Activated CD4-positive, CD25-positive, alpha-beta regulatory T cell treated with anti-CD3 and anti-CD28 coated beads, Interleukin-2, amount 50 U/mL, for 72 hours (primary cell): Measurements from ENCODE around the gene NES.

Source experiments
- DNase-seq: peaks from one replicate; pipeline ENCODE4 v3.0.0; 2021

The NES gene

DNA sequence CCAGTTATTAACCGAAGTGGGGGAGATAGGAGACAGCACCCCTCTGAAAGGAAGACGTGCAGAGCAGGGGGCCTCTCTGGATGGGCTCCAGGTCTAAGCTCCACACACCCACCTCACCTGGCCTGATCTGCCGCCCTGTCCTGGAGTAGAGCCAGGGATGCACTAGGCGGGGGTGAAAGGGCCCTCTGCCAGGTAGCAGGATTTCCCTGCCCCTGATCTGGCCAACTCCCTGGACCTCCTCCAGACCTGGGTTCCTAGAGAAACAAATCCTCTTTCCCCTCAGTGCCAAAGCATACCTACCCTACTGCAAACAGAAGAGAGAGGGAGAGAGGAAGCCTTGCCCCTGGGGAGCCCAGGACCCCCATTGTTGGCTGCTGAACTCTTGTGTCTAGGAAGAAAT lies 26.1 kb upstream of the NES start:
- no peak for DNase-seq

DNA sequence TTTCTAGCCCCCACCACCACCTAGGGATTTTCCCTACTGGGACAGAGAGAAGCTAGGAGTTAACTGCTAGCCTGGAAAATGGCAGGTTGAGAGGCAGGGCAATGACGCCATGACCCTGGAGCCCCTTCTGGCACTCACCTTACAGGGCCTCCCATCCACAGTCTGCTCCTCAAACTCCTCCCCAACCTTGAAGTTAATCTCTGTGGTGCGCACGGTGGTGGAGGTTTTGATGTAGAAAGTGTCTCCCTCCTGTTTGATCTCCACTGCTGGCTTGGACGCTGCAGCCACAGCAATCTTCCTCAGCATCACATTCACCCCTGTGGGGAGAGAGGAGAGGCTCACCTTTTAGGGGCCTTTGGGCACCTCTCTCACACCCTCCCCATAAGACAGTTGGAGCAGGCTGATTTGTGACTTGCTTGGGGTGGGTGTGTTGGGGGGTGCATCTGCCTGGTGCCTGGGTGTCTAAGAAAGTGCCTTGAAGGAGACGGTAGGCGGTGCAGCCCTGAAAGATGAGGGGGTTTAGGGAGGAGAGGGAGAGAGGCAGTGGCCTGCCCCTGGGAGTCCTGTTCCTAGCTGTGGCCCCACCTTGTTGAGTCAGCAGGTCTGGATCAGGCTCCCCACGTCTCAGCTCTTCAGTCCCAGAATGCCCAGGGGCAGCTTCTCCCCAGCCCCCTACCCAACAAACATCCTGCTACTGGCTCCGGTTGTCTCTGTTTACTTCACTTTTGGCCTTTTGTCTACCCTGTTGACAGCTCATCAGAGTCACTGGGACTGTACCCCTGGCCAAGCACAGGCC lies 23.7 kb upstream of the NES start:
- DNase-seq: no peak

DNA sequence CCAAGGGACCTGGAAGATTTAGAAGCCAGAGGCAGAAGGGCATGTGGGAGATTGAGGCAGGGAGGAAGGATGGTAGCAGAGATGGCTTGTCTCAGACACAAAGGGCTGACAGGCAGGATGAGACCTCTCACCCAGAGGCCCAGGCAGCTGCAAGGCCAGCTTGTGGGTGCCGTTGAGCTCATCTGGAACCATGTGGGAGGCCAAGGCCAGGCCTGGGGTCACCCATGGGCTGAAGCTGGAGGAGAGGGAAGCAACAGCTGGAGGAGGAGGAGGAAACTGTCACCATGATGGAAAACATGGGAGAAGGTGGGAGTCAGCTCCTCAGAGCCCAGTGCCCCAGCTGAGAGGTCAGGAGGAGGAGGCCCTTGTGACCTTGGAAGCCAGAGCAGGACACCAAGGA lies 21.8 kb upstream of the NES start:
- no peak for DNase-seq

DNA sequence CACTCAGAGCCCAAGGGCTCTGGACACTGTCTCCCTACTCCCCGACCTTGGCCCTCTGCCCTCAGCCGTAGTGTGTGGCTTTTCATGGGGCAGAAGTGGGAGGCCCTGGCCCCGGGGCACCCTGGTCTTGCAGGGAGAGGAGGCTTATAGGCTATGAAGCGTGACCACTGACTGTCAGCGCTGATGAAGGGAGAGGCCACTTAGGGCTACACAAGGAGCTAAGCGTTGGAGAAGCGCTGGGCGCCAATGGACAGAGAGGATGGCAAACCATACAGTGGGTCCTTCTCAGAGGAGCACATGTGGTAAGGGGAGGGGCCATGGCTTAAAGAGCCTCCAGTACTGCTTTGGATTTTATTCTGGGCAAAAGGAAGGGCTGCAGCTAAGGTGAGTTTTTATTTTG lies 20.3 kb upstream of the NES start:
- DNase-seq: no peak

DNA sequence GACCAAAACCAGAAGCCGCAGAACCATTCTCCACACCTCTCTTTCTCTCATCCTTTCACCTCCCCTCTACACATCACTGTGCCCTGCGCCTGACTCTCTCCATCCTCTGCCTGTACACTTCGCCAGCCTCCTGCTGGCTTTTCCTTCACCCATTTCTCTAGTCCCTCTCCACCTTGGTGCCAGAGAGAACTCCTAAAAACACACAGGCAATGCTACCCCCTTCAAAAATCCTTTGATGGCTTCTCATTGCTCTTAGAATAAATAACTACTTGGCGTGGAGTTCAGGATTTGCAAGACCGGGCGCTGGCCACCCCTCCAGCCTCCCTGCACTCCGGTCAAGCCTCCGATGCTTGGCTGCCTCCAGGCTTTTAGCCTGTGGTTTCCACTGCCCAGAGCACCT lies 19.5 kb upstream of the NES start:
- DNase-seq: no peak

DNA sequence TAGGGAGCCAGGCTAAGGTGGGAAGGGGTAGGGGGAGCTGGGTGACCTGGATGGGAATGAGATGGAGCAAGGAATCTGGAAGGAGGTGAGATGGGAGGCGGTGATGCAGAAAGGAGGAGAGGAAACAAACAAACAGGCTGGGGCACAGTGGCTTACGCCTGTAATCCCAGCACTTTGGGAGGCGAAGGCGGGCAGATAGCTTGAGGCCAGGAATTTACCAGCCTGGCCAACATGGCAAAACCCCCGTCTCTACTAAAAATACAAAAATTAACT lies 17.4 kb upstream of the NES start:
- DNase-seq: no peak

DNA sequence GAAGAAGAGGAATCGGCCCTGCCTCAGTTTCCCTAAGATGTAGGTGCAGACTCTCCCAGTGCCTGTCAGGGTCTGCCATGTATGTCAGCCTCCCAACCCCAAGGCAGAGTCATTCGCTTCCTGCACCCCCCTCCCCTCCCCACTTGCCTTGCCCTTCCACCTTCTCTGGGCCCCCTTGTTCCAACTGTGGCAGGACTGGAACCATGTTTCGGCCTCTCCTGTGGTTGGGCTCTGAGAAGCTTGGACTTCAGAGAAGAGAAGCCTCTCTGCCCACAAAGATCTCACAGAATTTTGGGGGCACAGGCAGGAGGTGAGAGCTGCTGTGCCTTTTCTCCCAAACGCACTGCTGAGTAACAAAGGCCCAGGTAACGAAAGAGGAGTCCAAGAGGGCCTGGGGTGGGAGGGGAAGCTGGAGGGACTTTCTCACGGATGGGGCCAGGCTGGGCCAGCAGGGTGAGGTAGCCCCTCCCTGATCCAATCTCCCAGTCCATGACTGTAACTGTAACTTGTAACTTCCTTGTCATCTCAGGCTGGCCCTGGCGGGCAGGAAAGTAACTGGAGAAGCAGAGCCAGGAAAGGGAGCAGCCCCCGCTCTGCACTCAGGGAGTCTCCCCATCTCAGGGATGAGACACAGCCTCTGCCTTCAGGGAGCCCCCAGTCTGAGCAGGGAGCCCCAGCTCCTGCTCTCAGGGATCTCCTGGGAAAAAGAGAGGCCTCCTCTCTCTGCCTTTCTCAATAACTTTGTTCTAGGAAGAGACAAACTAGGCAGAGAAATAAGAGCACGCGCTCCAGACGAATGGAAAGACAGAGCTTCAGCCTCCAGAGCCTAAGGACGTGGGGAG lies 16.9 kb upstream of the NES start:
- no peak for DNase-seq

DNA sequence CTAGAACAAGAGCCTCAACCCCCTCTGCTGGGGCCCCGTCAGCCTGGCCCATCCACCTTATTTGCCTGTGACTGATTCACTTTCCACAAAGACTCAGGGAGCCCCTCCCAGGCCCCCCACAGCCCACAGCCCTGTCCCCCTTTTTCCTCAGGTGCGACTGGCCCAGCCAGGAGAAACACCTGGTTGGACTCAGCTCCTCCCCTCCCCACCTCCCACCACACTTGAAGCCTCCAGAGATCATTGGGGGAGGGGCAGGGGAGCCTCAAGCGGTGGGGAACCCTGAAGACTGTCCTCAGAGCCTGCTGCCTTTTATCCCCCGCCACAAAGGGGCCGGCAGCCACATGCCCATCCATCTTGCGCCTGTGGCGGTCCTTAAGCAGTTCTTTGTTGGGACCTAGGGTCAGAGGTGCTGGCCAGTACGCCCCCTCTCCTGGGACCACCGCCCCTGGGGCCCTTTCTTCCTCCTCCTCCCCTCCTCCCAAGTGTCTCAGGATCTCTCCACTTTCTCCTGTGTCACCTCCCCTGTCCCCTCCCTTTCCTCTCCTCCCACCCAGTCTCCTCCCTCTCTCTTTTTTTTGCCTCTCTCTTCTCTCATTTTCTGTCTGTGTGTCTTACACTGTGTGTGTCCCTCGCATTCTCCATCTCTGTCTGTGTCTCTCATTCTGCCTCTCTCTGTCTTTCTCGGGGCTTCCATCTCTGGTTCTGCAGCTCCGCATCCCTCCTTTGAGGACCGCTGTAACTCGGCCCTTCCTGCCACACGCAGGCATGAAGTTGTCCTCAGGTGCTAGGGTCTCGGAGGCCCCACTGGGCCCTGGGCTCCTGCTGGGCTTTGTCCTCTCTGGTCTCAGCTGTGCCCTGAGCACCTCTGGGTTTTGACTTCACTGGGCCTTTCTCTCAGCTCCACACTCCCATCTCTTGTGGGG lies 16.0 kb upstream of the NES start:
- no peak for DNase-seq

DNA sequence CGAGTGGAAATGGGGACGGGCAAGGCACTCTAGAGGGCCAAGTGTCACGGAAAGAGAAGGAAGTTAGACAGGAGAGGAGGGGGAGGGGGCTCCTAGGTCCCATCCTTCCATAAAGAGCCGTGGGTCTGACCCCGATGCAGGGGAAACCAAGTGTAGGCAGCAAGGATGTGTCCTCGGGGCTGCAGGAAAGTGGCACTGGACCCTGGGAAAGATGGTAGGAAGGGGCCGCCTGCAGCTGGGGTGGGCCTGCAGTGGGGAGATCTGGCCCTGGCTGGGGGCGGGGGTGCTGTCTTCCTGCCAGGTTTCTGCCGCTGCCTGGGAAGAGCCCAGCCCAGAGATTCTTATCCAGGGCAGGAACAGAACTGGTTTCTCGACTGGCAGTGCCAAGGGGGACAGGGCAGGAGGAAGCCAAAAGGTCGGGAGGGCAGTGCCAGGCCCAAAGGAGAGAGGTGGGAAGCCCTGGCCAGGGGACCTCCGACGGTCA lies 15.3 kb upstream of the NES start:
- no peak for DNase-seq

DNA sequence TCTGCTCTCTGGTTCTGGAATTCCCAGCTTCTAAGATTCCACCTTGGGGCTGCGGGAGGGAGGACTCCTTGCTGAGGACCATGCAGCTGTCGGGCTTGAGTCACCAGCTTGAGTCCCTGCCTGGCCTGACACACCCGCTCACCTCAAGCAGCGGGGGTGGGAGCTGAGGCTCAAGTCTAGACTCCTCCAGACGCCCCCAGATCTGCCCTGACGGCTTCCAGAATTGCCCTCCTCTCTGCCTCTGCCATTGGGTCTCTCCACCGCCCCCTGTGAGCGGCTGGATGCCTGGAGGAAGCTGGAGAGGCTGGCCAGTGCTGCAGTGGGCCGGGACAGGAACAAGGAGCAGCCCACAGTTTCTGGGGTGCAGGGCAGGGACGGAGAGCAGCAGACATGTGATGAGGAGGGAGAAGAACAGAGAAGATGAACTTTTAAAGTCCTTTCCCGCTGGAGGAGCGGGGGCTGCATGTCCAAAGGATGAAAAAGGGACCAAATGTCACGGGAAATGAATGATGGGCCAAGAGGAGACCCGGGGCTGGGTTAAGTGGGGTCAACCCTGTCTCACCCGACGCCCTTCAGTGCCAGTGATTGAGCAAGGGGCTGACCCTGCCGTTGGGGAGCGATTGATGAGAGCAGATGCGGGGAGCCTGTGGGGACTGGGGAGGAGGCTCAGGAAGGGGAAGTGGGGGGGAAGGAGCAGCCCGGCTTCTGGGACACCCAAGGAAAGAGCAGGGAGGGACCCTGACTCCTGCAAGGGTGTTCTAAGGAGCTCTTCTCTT lies 14.6 kb upstream of the NES start:
- DNase-seq: no peak

DNA sequence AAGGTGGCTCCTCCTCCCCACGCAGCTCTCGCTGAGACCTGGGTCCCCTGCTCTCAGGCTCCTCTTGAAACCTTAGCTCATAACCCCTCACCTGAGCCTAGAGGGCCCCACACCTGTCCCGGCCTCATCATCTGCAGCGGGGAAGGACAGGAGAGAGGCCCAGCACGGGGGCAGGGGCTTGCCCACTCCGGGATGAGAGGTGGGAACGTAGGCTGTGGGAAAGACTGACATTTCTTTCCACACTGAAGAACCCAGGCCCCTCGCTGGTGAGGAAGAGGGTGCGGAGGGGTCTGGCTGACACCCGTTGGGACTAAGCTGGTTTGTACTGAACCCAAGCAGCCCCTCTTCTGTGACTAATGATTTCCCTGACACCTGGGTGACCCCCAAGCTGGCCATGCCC lies 14.0 kb upstream of the NES start:
- no peak for DNase-seq

DNA sequence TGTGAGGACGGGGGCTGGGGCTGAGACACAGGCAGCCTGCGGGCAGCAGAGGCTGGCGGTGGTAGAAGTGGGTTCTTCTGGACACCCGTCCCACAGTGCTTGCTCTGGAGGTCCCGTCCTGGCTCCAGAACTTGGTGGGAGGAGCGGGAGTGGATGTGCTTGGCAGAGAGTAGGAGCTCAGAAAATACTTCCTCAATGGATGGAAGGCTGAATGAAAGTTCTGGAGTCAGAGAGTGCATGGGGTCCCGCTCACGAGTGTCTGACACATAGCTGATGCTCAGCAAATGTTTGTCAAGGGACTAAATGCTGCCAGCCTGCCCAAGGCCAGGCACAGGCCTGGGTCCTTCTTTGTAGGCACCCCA lies 13.4 kb upstream of the NES start:
- no peak for DNase-seq

DNA sequence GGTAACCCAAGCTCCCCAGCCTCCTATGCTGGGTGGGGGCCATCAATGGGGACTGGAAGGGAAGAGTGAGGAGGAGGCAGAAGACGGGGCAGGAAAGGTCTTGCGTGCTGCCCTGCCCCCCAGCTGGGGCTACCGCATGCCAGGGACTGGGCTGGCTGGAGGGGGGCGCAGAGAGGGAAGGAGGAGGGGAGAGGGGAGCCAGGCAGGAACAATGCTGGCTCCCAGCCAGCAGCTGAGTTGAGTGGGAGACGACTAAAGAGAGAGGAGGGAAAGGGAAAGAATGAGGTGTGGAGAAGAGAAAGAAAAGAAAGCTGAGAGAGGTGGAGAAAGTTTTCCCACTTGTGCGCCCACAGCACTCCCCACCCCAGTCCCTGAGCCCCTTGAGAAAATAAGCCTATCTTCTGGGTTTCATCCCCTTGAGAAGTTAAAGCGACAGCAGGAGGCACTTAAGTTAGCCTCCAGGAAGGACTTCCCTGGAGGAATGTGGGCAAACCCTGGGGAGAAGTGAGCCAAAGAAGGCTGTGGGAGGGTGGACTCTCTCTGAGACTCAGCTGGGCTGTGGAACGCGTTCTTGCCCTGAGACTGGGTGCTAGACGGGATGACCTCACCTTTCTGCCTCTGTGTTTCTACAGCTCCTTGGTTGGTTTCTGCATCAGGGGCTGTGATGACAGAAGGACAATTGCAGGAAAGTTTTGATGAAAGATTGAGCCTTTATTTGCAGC lies 12.9 kb upstream of the NES start:
- DNase-seq: no peak

DNA sequence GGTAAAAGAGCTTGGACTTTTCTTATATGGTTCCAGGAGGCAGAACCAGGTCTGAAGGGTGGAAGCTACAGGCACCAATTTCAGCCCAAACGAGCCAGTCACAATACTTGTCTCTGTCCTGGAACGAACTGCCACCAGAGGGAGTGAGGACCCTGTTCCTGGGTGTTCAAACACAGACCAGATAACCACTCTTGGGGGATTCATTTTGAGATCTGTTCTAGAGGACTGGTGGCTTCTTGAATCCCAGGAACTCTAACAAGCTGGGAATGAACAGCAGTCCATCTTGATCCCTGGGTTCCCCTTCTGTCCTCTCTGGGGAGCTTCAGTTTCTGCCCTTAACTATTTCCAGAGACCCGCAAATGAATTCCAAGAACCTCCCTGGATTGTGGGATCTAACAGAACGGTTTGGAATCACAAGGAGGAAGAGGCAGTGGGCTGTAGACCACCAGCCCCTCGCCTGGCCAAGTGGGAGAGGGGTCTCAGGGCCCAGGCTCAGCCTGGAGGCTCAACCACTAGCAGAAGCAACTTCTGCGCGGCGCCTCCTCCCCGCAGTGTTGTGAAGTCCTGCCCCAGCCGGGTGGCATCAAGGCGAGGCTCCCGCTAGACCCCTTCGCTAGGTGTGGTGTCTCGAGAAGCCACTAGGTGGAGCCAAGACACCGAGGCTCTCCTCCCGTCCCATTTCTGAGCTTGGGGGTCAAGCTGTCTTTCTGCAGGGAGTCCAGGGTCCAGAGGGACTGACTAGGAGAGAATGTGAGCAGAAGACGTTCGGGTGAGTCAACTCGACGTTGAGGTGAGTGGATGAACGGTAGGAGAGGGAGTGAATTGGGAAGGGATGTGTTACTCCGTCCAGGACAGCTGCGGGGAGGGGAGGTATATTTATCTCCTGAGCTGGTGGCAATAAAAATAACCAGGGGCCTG lies 12.1 kb upstream of the NES start:
- DNase-seq: peak; percentile 71

DNA sequence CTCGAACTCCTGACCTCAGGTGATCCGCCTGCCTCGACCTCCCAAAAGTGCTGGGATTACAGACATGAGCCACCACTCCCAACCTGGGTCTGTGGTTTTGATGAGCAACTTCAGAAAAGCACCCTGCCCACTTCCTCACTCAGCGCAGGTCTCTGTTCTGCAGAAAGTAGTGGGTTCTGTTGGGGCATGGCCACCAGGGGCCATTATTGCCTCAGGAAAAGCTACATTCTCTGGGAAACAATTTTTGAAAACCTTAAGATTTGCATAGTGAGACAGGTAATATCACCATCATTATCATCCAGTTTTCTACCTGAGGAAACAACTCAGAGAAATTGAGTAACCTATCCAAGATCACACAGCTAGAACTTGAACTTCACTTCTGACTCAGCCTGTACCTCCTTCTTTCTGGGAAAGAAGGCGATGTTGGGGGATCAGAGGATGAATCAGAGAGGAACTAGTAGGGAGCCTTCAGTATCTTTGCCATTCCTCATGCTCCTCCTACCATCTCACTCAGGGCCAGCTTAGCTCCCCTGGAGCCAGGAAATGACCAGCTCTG lies 7.1 kb upstream of the NES start:
- no peak for DNase-seq

DNA sequence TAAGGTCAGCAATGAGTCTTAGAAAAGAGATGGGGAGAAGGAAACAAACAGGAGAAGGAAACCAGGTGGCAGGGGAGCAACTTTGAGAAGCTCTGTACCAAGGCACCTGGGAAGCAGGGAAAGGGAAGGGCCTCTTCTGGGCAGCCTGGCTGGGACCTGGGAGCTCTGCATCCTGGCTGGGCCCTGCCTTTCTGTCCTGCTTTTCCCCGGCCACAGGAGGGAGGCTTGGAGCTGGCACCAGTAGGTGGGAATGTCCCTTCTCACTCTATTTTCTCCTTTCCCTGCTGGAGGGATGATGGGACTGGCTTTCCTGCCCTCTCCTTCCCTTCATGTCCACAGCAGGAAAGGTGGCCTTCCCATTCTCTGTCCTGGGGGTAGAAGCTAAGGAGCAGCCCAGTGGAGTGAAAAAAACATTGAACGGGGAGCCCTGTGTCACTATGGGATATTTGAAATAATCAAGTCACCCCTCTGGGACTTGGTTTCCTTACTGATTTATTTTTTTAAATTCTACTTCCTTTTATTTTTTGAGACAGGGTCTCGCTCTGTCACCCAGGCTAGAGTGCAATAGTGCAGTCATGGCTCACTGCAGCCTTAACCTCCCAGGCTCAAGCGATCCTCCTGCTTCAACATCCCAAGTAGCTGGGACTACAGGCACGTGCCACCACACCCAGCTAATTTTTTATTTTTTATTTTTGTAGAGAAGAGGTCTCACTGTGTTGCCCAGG lies 5.1 kb upstream of the NES start:
- no peak for DNase-seq

DNA sequence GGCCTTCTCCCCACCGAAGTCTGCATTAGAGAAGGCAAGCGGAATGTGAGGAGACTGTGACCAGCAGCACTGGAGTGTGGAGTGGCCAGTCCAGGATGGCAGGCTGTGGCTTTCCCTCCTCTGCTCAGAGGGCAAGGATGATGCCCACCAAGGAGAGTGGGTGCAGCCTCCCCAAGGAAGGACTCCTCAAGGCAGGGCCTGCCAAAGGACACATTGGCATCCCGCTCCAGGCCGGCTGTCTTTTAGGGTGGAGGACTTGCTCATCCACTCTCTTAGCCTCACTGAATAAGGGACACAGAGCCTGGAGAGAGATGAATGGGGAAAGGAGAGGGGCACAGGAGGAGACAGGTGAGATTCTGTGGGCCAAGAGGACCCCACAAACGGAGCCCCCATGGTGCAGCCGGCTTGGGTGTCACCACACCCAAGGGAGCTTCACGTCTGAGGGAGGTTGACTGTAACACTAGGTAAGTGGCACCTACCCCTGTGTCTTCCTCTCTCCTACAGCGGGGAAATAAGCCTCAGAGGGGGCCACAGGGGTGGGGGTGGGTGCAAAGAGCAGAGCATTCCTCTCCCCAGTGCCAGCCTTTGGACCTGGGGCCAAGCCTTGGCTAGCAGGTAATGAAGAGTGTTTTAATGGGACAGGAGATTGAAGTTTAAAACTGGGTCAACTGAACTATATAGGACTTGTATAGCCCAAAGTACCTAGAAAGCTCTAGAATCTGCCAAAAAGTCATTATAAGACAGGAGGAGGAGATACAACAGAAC lies 4.2 kb upstream of the NES start:
- no peak for DNase-seq

DNA sequence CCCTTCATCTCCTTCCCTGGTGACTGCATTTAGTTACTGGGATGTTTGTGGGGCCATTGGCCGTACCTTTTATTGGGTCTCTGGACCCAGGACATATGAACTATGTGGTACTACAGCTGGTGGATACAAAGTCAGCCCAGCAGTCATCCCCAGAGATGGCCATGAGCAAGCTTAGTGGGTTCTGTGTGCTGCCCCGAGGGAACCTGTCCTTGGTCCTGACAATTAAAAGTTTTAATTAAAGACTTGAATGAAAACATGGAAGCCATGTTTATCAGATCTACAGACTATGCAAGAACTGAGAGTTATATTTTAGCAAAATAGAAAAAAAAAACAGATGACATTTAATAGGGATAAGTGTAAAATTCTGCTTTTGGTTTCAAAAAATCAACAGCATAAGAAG lies 2.8 kb upstream of the NES start:
- no peak for DNase-seq
